GM19239 (cell line): ENCODE data around the gene LIPA.
"Not testable (repeated sequence)": the region's sequence is repeated elsewhere in the genome, so short reads cannot be mapped to it uniquely, and the experiment has no call there.

Experiments
- DNase-seq: peaks from one replicate; pipeline ENCODE4 v3.0.0; 2011; ENCODE audit warnings: low spot score; ENCODE audit not compliant: insufficient read length
- FAIRE-seq: peaks from 2 replicates; lab custom pipeline; 2011; peaks lifted over from hg19 to GRCh38; lab: Jason Lieb, UNC

LIPA gene

DNA sequence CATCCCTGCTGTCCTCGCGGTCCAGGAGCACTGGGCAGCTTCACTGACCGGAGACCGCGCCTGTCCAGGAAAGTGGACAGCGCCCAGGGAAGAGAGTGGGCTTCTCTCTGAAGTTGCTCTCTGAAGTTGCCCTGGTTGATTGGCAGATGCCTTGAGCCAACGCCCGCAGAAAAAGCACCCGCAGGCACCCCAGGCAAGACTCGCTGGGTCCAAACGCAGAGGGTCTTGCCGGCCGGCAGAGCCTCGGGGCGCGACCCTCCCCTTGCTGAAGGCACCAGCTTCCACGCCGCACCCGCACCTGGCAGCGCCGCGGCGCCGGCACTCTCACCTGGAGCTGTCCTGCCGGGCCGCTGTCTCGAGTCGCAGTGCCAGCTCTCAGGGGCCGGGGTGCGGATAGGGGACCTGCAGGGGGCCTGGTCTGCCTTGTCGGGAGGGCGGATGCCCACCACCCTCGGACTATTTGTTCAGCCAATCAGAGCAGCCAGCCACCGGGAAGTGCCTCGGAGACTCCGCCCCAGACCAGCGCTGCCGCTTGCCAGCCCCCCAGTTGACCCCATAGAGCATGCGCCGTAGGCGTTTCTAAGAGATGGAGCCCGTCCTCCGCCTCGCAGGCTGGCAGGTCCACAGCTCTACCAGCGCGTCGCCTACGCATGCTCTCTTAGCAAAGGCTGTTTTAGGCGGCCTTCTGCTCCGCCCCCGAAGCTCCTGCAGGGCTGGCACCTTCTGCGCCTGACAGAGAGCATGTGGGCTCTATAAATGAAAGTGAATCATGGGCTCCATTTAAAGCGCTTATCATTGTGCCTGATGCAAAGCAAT is at the start of gene LIPA:
LIPA (minus strand) TSS at position 367 of the 816 bp plus-strand sequence. CDS start 4,127 bp downstream, outside the sequence.
- peak; percentile 65 for DNase-seq
- peak; percentile 99 for FAIRE-seq

- DNase-seq (no peak), FAIRE-seq (peak; percentile 58)
Observed at GRCh38 chr10:89301232-89301631, 49.7 kb upstream of the LIPA start.

- no peak for FAIRE-seq
- DNase-seq, result no peak
Observed at GRCh38 chr10:89299031-89299430, 47.5 kb upstream of the LIPA start.

GRCh38 chr10:89297791-89298190 is 46.2 kb upstream of the LIPA start:
- DNase-seq (no peak), FAIRE-seq (no peak)

DNA sequence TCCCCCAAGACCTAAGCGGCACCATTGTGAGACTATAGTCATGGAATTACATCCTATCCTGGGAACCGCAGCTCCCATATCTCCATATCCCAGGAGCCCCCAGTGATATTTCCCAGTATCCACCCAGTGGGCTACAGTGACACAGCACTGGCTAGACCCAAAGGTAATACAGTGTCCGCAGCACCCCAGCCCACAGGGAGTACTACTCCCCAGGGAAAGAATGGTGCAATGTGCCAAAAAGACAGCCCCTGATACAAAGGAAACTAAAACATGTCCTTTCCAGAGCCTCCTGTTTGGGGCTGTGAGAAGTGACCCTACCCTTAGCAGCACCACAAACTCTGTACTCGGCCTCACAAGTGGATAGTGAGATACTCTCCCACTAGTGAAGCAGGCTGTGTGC is 45.8 kb upstream of the LIPA start:
- no peak for DNase-seq
- FAIRE-seq, result no peak

GRCh38 chr10:89296220-89296648 is 44.7 kb upstream of the LIPA start:
- FAIRE-seq (peak; percentile 55), DNase-seq (no peak)

DNA sequence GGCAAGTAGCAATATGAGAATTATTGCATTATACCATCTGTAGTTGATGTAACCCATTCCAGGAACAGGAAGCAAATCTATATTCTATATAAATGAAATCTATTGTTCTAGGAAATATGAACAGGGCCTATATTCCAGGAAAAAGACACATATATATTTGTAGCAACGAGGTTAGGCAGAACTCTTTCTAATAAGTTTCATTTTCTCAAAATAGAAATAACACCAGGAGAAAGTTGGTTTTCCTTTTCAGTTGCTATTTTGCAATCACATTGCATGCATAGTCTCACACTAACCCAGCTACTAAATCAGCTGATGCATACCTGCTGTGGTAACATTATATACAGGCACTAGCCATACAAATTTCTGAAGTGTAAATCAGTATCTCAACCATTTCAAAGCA is 44.0 kb upstream of the LIPA start:
- DNase-seq (no peak), FAIRE-seq (peak; percentile 86)

GRCh38 chr10:89294721-89295239 is 43.2 kb upstream of the LIPA start:
- DNase-seq (no peak), FAIRE-seq (no peak)

DNA sequence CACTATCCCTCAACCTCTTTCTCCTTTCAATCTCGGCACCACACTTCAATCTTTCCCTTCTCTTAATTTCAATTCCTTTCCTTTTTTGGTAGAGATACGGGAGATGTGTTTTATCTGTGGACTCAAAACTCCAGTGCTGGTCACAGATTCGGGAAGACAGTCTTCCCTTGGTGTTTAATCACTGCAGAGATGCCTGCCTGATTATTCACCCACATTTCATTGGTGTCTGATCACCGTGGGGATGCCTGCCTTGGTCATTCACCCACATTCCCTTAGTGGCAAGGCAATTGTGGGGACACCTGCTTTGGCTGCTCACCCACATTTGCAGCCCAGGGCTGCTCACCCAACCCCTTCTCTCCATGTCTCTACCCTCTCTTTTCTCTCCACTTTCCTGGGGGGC is 33.7 kb upstream of the LIPA start:
- FAIRE-seq, DNase-seq: not testable (repeated sequence)

DNA sequence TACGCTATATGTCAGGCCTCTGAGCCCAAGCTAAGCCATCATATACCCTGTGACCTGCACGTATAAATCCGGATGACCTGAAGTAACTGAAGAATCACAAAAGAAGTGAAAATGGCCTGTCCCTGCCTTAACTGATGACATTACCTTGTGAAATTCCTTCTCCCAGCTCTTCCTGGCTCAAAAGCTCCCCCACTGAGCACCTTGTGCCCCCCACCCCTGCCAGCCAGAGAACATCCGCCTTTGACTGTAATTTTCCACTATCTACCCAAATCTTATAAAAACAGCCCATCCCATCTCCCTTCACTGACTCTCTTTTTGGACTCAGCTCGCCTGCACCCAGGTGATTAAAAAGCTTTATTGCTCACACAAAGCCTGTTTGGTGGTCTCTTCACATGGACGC is 33.1 kb upstream of the LIPA start:
- DNase-seq, FAIRE-seq: not testable (repeated sequence)

DNA sequence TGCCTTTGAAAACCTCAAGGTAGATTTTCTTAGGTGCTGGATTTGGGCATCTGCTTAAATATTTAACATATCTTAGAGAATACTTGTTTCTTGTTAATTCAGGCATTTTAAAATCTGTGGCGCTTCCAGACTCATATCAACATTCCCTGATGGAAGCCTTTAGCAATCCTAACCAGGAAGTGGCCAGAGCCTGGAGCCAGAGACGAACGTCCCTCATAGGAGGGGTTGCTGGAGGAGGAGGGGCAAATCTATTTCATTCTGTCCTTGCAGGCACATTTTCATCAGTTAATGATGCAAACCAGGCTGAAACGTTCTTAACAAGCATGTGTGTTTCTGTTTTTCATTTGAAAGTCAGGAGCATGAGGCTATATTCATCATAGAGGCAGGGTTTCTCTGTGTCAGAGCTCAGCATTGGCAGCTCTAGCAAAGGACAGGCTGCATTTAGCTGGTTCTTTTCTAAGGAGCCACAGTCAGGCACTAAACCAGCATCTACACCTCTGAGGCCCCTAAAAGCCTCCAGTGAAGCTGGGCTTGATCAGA is 32.4 kb upstream of the LIPA start:
- DNase-seq (no peak), FAIRE-seq (no peak)

DNA sequence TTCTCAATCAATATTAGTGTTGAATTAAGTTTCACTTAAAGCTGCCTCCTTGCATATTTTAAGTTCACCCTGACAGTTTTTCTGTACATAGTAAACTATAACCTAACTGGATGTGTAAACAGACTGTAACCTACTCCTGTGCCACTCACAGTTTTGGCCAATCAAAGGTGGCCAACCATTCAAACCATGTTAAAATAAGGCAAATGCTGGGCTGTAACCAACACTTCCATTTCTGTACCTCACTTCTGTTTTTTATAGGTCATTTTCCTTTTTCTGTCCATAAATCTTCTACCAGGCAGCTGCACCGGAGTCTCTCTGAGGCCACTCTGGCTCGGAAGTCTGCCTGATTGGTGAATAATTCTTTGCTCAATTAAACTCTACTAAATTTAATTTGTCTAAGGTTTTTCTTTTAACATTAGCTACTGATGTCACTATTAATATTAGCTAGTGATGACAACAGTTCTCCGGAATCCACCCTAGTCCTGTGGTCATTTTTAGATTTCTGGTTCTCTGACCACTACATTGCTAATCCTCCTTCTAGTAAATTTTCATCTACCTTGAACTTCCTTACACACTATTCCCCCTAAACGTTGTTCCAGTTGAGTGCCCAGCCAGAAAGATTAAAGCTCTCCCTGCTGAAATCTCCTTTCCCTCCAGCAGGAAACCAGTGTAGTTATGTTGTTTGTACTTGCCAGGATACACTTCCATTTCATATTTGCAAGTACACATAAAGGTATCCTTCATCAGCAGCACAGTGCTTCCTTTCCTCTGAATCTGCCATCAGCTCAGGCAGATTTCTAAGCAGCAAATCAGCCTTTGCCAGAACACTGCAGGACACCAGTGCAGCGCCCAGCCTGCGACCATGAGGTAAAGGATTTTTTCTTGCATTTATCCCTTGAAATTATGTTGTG is 31.7 kb upstream of the LIPA start:
- peak; percentile 4 for FAIRE-seq

GRCh38 chr10:89281606-89282395 is 30.2 kb upstream of the LIPA start:
- FAIRE-seq (no peak), DNase-seq (no peak)

More for the DNA sequence above, 31.7 kb upstream of the LIPA start:
- DNase-seq, result no peak

GRCh38 chr10:89280508-89280907 is 28.9 kb upstream of the LIPA start:
- FAIRE-seq, result no peak

GRCh38 chr10:89279421-89279869 is 27.9 kb upstream of the LIPA start:
- FAIRE-seq (no peak), DNase-seq (no peak)

More at GRCh38 chr10:89280508-89280907, 28.9 kb upstream of the LIPA start:
- DNase-seq, result no peak

GRCh38 chr10:89278900-89279392 is 27.4 kb upstream of the LIPA start:
- DNase-seq (no peak), FAIRE-seq (no peak)

GRCh38 chr10:89278034-89278535 is 26.5 kb upstream of the LIPA start:
- peak; percentile 52 for FAIRE-seq
- no peak for DNase-seq

DNA sequence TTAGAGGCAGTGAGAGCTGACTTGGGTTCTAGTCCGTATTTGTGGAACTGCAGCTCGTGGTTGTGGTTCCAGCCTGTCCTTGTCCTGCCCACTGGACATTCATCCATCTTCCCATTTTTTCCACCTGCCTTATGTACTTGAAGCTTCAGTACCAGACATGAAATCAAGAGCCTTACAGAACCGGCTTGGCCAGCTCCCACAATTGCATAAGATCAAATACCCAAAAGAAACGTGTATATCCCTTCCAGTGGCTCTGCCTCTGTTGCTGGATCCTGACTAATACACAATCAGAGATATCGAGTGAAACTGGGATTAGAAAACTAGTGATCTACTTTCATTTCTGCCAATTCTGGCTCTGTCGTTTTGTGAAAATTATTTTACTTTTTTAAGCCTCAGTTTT is 23.8 kb upstream of the LIPA start:
- DNase-seq (no peak), FAIRE-seq (no peak)

DNA sequence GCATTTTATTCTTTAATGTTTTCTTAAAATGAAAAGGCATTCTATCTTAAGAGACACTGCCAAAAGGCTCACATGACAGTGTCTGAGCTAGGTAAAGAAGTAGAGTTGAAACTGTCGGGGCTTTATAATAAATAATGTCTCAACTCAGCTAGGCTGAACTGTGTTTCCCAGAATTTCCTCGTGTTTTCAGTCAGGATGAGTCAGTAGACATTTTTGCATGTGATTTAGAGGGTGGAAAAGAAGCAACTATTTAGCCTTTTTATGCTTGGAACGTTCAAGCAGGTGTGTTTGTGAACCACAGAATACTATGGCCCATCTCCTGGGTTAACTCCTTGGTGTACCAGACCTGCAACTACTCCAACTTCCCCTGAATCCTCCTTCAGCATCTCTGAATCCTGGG is 23.4 kb upstream of the LIPA start:
- FAIRE-seq, result no peak
- DNase-seq, result no peak
